Measurements from ENCODE around the gene IRS2.

IRS2 gene

DNA sequence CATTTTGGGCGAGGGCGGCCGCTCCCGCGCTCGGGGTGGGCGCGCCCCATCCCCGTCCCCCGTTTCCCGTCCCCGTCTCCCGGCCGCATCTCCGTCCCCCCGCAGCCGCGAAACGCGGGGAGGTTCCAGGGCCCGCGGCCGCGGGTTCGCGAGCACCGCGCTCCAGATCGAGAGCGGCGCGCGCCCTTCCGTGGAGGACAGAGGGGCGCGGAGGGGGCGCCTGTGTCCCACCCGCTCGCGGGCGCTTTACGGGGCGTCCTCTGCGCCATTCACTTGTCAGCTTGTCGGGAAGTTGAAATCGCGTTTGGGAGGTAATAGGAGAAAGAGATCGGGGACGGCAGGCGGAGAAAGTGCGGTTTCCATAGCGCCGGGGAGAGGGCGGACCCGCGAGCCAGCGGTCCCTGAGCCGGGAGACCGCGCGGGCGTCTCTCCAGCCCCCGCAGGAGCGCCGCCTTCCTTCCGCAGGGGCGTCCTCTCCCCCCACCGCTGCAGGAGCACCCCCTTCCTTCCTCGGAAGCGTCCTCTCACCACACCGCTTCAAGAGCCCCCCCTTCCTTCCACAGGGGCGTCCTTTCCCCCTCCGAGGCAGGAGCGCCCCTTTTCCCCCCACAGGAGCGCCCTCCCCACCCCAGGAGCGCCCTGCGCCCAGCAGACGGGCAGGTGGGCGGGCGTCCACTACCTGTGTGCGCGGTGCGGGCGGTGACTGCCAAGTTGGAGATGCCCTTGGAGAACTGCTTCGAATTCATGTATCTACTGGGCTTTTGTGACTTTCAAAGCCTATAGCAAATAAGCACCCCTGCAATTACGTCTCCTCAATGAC, 962 bp upstream of the IRS2 start:
- H3K27me3 ChIP-seq (ENCODE audit: control insufficient read depth in 1 of 2, insufficient read depth in 2 of 2, low read length in 2 of 2): peaks cover 4% of the 10 kb centered on the region in 2 donors
- peak overlapping the region; percentile 58 to 70 for H3K4me3 ChIP-seq (ENCODE audit: low read depth in 1 of 2, low read length in 2 of 2)
- peaks cover 0 to 7% of the 10 kb centered on the region in 2 donors for H3K4me1 ChIP-seq (ENCODE audit: control insufficient read depth in 1 of 2, insufficient read depth in 2 of 2, low read length in 2 of 2)
- no peaks in the 10 kb centered on the region for H3K9me3 ChIP-seq (ENCODE audit: control insufficient read depth in 1 of 2, low read length in 2 of 2)
- H3K27ac ChIP-seq (ENCODE audit: low read depth, low read length): peak overlapping the region; percentile 14
- H3K9ac ChIP-seq (ENCODE audit: low read depth in 1 of 2, low read length in 2 of 2): peak overlapping the region; percentile 16 to 63
- H3K36me3 ChIP-seq (ENCODE audit: control insufficient read depth in 1 of 2, insufficient read depth in 2 of 2, low read length in 2 of 2): peaks cover 0 to 4% of the 10 kb centered on the region in 2 donors

DNA sequence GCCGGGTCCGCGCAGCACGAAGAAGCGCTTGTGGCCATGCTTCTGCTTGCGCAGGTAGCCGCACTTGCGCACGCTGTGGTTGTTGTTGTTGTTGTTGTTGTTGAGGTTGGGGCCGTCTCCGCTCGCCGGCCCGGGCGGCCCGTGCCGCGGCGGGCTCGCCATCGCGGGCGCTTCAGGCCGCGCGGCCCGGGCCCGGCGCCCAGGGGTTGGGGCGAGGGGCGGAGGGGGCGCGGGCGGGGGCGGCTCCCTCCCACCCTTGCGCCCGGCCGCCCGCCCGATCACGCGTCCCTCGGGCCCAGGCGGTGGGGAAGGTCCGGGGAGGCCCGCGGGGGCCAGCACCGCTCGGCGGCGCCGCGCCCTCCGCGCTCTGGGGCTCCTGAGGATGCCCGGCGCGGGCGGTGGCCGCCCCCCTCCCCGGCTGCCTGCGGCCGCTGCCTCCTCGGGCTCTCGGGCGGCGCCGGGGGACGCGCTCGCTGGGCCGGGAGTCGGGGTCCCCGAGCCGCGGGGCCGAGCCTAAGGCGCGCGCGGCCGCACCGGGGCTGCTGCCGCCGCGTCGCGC, 412 bp downstream of the IRS2 start:
- Histone ChIP-seq H3K27me3 (ENCODE audit: control insufficient read depth in 1 of 2, insufficient read depth in 2 of 2, low read length in 2 of 2) (peaks cover 4% of the 10 kb centered on the region in 2 donors), H3K36me3 (ENCODE audit: control insufficient read depth in 1 of 2, insufficient read depth in 2 of 2, low read length in 2 of 2) (peaks cover 0 to 4% of the 10 kb centered on the region in 2 donors), H3K27ac (ENCODE audit: low read depth, low read length) (peak overlapping the region; percentile 44), H3K9me3 (ENCODE audit: control insufficient read depth in 1 of 2, low read length in 2 of 2) (no peaks in the 10 kb centered on the region), H3K4me1 (ENCODE audit: control insufficient read depth in 1 of 2, insufficient read depth in 2 of 2, low read length in 2 of 2) (peaks cover 0 to 16% of the 10 kb centered on the region in 2 donors), H3K9ac (ENCODE audit: low read depth in 1 of 2, low read length in 2 of 2) (peak overlapping the region; percentile 45 to 54), H3K4me3 (ENCODE audit: low read depth in 1 of 2, low read length in 2 of 2) (peak overlapping the region; percentile 72 to 73)

DNA sequence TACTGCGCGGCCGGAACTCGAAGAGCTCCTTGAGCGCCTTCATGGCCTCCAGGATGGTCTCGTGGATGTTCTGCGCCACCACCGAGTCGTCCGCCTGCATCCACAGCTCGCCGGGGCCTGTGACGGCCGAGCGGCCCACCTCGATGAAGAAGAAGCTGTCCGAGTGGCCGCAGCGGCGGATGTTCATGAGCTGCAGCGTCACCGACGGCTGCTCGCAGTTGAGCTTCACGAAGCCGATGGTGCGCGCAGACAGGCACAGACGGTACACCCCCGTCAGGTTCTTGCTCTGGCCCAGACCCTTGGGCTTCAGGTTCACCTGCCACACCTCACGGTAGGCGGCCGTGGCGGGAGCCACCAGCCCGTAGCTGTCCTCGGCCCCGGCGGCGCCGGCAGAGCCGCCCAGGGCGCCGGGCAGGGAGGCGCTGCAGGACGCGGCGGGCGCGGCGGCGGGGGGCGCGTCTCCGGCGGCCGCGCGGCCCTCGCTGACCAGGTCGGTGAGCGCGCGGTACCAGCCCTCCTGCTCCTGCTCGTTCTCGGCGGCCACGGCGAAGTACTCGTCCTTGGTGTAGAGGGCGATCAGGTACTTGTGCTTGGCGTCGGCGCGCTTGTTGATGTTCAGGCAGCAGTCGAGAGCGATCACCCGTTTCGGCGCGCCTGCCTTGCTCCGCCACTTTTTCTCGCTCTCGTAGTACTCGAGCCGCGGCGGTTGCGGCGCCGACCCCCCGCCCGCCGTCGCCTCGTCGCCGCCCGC, 1.1 kb downstream of the IRS2 start:
- H3K36me3 ChIP-seq (ENCODE audit: control insufficient read depth in 1 of 2, insufficient read depth in 2 of 2, low read length in 2 of 2): peaks cover 0 to 4% of the 10 kb centered on the region in 2 donors
- peaks cover 5 to 18% of the 10 kb centered on the region in 2 donors for H3K4me1 ChIP-seq (ENCODE audit: control insufficient read depth in 1 of 2, insufficient read depth in 2 of 2, low read length in 2 of 2)
- H3K27ac ChIP-seq (ENCODE audit: low read depth, low read length): peak overlapping the region; percentile 44
- peak overlapping the region; percentile 72 to 73 for H3K4me3 ChIP-seq (ENCODE audit: low read depth in 1 of 2, low read length in 2 of 2)
- no peaks in the 10 kb centered on the region for H3K9me3 ChIP-seq (ENCODE audit: control insufficient read depth in 1 of 2, low read length in 2 of 2)
- peak overlapping the region; percentile 54 to 57 for H3K9ac ChIP-seq (ENCODE audit: low read depth in 1 of 2, low read length in 2 of 2)
- H3K27me3 ChIP-seq (ENCODE audit: control insufficient read depth in 1 of 2, insufficient read depth in 2 of 2, low read length in 2 of 2): peaks cover 4% of the 10 kb centered on the region in 2 donors

DNA sequence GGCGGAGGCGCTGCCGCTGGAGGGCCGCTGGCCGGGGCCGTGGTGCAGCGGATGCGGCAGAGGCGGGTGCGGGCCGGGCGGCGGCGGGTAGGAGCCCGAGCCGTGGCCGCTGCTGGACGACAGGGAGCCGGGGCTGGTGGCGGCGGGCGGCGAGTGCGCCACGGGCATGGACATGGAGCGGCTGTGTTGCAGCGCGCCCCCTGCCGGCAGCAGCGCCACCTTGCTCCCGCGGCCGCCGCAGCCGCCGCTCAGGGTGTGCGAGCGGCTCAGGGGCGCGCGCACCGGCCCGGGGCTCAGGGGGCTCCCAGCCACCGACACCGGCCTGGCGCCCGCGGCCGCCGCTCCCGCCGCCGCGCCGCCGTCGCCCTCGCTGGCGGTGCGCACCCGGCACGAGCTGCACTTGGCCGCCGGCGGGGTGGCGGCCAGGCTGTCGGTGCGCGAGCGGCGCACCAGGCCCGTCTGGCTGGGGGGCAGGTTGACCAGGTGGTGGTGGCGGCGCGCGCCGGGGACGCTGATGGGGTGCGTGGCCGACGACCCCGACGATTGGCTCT, 1.7 kb downstream of the IRS2 start:
- H3K27ac ChIP-seq (ENCODE audit: low read depth, low read length): no peak overlapping the region
- H3K9ac ChIP-seq (ENCODE audit: low read depth in 1 of 2, low read length in 2 of 2): peak overlapping the region; percentile 54 to 57
- peaks cover 10 to 21% of the 10 kb centered on the region in 2 donors for H3K4me1 ChIP-seq (ENCODE audit: control insufficient read depth in 1 of 2, insufficient read depth in 2 of 2, low read length in 2 of 2)

DNA sequence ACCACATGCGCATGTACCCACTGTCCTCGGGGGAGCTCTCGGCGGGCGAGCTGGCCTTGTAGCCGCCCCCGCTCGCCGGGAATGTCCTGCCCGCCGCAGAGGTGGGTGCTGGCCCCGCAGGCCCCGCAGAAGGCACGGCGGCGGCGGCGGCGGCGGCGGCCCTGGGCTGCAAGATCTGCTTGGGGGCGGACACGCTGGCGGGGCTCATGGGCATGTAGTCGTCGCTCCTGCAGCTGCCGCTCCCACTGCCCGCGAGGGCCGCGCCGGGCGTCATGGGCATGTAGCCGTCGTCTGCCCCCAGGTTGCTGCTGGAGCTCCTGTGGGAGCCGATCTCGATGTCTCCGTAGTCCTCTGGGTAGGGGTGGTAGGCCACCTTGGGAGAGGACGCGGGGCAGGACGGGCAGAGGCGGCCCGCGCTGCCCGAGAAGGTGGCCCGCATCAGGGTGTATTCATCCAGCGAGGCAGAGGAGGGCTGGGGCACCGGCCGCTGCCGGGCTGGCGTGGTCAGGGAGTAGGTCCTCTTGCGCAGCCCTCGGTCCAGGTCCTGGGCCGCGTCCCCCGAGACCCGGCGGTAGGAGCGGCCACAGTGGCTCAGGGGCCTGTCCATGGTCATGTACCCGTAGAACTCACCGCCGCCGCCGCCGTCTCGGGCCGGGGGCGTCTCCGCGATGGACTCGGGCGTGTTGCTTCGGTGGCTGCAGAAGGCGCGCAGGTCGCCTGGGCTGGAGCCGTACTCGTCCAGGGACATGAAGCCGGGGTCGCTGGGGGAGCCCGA, 2.4 kb downstream of the IRS2 start:
- Histone ChIP-seq H3K9ac (ENCODE audit: low read depth in 1 of 2, low read length in 2 of 2) (no peak overlapping the region), H3K4me1 (ENCODE audit: control insufficient read depth in 1 of 2, insufficient read depth in 2 of 2, low read length in 2 of 2) (peaks cover 17 to 24% of the 10 kb centered on the region in 2 donors), H3K36me3 (ENCODE audit: control insufficient read depth in 1 of 2, insufficient read depth in 2 of 2, low read length in 2 of 2) (peaks cover 0 to 4% of the 10 kb centered on the region in 2 donors), H3K27ac (ENCODE audit: low read depth, low read length) (no peak overlapping the region), H3K9me3 (ENCODE audit: control insufficient read depth in 1 of 2, low read length in 2 of 2) (no peaks in the 10 kb centered on the region), H3K4me3 (ENCODE audit: low read depth in 1 of 2, low read length in 2 of 2) (peak overlapping the region; percentile 22 to 59), H3K27me3 (ENCODE audit: control insufficient read depth in 1 of 2, insufficient read depth in 2 of 2, low read length in 2 of 2) (peaks cover 4% of the 10 kb centered on the region in 2 donors)

More for the DNA sequence above, 1.7 kb downstream of the IRS2 start:
- Histone ChIP-seq H3K9me3 (ENCODE audit: control insufficient read depth in 1 of 2, low read length in 2 of 2) (no peaks in the 10 kb centered on the region), H3K4me3 (ENCODE audit: low read depth in 1 of 2, low read length in 2 of 2) (peak overlapping the region; percentile 72 to 73), H3K36me3 (ENCODE audit: control insufficient read depth in 1 of 2, insufficient read depth in 2 of 2, low read length in 2 of 2) (peaks cover 0 to 4% of the 10 kb centered on the region in 2 donors), H3K27me3 (ENCODE audit: control insufficient read depth in 1 of 2, insufficient read depth in 2 of 2, low read length in 2 of 2) (peaks cover 4% of the 10 kb centered on the region in 2 donors)

DNA sequence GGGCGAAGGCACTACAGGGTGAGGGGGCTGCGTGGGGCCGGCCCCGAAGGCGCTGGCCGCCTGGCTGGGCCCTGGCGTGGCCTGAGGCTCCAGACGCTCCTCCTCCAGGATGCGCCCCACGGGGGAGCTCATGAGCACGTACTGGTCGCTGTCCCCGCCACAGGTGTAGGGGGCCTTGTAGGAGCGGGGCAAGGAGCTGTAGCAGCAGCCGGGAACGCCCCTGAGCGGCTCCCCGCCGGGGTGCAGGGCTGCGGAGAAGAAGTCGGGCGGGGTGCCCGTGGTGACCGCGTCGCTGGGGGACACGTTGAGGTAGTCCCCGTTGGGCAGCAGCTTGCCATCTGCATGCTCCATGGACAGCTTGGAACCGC, 3.0 kb downstream of the IRS2 start:
- H3K9me3 ChIP-seq (ENCODE audit: control insufficient read depth in 1 of 2, low read length in 2 of 2): no peaks in the 10 kb centered on the region
- no peak overlapping the region for H3K4me3 ChIP-seq (ENCODE audit: low read depth in 1 of 2, low read length in 2 of 2)
- H3K36me3 ChIP-seq (ENCODE audit: control insufficient read depth in 1 of 2, insufficient read depth in 2 of 2, low read length in 2 of 2): peaks cover 0 to 4% of the 10 kb centered on the region in 2 donors
- no peak overlapping the region for H3K27ac ChIP-seq (ENCODE audit: low read depth, low read length)
- H3K27me3 ChIP-seq (ENCODE audit: control insufficient read depth in 1 of 2, insufficient read depth in 2 of 2, low read length in 2 of 2): peaks cover 3 to 4% of the 10 kb centered on the region in 2 donors
- H3K9ac ChIP-seq (ENCODE audit: low read depth in 1 of 2, low read length in 2 of 2): no peak overlapping the region
- peaks cover 23 to 28% of the 10 kb centered on the region in 2 donors for H3K4me1 ChIP-seq (ENCODE audit: control insufficient read depth in 1 of 2, insufficient read depth in 2 of 2, low read length in 2 of 2)

DNA sequence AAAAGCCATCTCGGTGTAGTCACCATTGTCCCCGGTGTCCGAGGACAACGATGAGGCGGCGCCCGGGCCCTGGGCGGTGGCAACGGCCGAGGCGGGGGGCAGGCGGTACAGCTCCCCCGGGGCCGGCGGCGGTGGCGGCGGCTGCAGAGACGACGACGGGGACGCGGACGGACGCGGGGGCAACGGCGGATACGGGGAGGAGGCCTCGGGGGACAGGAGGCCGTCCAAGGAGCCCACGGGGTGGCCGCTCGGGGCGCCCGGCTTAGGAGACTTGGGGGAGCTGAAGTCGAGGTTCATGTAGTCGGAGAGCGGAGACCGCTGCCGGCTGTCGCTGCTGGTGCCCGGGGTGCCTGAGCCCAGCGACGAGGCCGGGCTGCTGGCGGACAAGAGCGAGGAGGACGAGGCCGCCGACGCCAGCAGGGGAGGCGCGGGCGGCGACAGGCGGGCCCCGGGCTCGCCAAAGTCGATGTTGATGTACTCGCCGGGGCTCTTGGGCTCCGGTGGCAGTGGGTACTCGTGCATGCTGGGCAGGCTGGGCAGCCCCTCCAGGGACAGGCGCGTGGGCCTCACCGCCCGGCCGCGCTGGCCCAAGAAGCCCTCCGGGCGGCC, 3.5 kb downstream of the IRS2 start:
- peaks cover 0 to 4% of the 10 kb centered on the region in 2 donors for H3K27me3 ChIP-seq (ENCODE audit: control insufficient read depth in 1 of 2, insufficient read depth in 2 of 2, low read length in 2 of 2)
- no peak overlapping the region for H3K4me3 ChIP-seq (ENCODE audit: low read depth in 1 of 2, low read length in 2 of 2)
- H3K4me1 ChIP-seq (ENCODE audit: control insufficient read depth in 1 of 2, insufficient read depth in 2 of 2, low read length in 2 of 2): peaks cover 25 to 32% of the 10 kb centered on the region in 2 donors
- H3K9me3 ChIP-seq (ENCODE audit: control insufficient read depth in 1 of 2, low read length in 2 of 2): no peaks in the 10 kb centered on the region
- H3K27ac ChIP-seq (ENCODE audit: low read depth, low read length): no peak overlapping the region
- H3K9ac ChIP-seq (ENCODE audit: low read depth in 1 of 2, low read length in 2 of 2): no peak overlapping the region
- H3K36me3 ChIP-seq (ENCODE audit: control insufficient read depth in 1 of 2, insufficient read depth in 2 of 2, low read length in 2 of 2): peaks cover 0 to 4% of the 10 kb centered on the region in 2 donors

DNA sequence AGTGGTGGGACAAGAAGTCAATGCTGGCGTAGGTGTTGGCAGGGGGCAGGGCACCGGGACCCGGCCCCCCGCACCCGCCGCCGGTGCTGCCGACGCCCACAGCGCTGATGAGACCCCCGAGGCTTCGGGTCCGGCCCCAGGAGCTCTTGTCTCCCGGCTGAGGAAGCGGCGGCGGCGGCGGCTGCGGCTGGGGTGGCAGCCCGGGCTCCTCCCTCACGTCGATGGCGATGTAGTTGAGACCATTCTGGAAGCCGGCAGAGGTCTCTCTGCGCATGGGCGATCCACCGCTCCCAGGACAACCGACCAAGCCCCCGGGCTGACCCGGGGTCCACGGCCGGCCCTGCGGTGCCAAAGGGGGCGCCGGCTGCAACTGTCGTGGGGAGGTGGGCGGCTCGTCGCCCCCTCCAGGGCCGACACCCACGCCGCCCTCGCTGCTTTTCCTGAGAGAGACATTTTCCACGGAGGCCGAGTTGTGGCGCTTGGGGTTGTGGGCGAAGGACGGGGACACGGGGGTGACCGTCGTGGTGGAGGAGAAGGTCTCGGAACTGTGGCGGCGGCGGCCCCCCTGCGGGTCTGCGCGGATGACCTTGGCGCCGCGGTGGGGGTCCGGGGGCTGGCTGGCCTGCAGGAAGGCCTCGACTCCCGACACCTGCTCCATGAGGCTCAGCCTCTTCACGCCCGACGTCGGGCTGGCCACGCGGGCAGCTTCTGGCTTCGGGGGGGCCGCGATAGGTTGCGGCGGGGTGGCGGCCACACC, 4.1 kb downstream of the IRS2 start:
- Histone ChIP-seq H3K36me3 (ENCODE audit: control insufficient read depth in 1 of 2, insufficient read depth in 2 of 2, low read length in 2 of 2) (peaks cover 0 to 4% of the 10 kb centered on the region in 2 donors), H3K4me1 (ENCODE audit: control insufficient read depth in 1 of 2, insufficient read depth in 2 of 2, low read length in 2 of 2) (peaks cover 32 to 36% of the 10 kb centered on the region in 2 donors), H3K9me3 (ENCODE audit: control insufficient read depth in 1 of 2, low read length in 2 of 2) (no peaks in the 10 kb centered on the region), H3K27ac (ENCODE audit: low read depth, low read length) (no peak overlapping the region), H3K9ac (ENCODE audit: low read depth in 1 of 2, low read length in 2 of 2) (peak overlapping the region in 1 of 2 donors; percentile 21), H3K27me3 (ENCODE audit: control insufficient read depth in 1 of 2, insufficient read depth in 2 of 2, low read length in 2 of 2) (no peaks in the 10 kb centered on the region), H3K4me3 (ENCODE audit: low read depth in 1 of 2, low read length in 2 of 2) (peak overlapping the region; percentile 73 to 76)
